ENCODE measurements around the gene HIPK2.

HIPK2 gene

GRCh38 chr7:139525239-139525638, 252.6 kb downstream of the HIPK2 start:
- no peak for DNase-seq

- no peak for DNase-seq
These were observed 253.6 kb downstream of the HIPK2 start for GRCh38 chr7:139523968-139524815.

- no peak for DNase-seq
These were observed 254.4 kb downstream of the HIPK2 start, which contains the start of gene CLEC2L for GRCh38 chr7:139523199-139523941. CLEC2L (plus strand) TSS chr7:139523685; CDS start chr7:139523928, 243 bp downstream.

DNA sequence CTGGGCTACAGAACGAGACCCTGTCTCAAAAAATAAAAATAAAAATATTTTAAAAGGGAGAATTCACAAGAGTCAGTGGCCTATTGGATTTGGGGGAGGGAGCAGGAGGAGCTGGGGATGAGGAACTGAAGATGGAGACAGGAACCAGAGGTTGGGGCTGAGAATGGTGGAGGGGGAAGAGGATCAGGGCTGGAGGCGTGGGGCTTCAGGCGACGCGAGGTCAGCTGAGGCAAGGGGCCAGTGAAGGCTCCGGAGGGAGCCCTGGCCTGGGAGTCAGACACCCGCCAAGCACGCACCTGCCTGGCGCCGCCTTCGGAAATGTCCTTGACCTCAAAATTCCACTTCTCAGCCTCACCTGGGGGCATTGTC, 255.0 kb downstream of the HIPK2 start:
- no peak for DNase-seq

GRCh38 chr7:139521439-139521838, 256.4 kb downstream of the HIPK2 start:
- no peak for DNase-seq

DNA sequence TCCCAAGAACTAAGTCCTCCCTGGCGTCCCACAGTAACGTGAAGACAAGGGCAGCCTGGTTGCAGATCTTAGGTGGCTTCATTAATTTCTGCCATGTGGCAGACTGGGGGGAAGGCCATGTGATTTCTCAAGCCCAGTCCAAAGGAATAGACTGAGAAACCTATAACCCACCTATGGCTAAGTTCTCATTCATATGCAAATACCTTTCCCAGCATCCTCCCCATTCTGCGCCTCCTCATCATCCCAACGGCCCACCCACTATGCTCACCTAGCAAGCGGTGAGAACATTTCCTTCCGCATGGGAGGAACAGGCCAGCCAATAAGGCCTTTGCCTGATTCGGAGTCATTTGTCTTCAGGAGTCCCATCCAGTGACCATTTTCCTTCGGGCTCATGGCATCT, 262.5 kb downstream of the HIPK2 start:
- DNase-seq: no peak

Data from NCI-H1092 treated with DMSO at 0.1 percent for 48 hours (cell line).